HS-27A (cell line): ENCODE results near the gene AFAP1.
A peak's percentile ranks its signal among the peaks of the same experiment; 100 is the strongest.

ENCODE experiments used
- DNase-seq: peaks from one replicate; pipeline ENCODE4 v3.0.0-alpha.2; 2012; ENCODE audit warnings: low read depth, missing footprints

The AFAP1 gene

GRCh38 chr4:7819446-7819845, 120.2 kb downstream of the AFAP1 start:
- DNase-seq, result no peak

- no peak for DNase-seq
Measured at GRCh38 chr4:7818399-7818911, 121.2 kb downstream of the AFAP1 start.

GRCh38 chr4:7817877-7818398, 121.7 kb downstream of the AFAP1 start:
- DNase-seq, result no peak

- no peak for DNase-seq
Measured at GRCh38 chr4:7816771-7817170, 122.9 kb downstream of the AFAP1 start.

- no peak for DNase-seq
Measured at GRCh38 chr4:7815981-7816380, 123.7 kb downstream of the AFAP1 start.

- DNase-seq, result no peak
Measured at GRCh38 chr4:7815562-7815961, 124.1 kb downstream of the AFAP1 start.

- no peak for DNase-seq
Measured at GRCh38 chr4:7814451-7814850, 125.2 kb downstream of the AFAP1 start.

- DNase-seq, result no peak
Measured at GRCh38 chr4:7813674-7814073, 126.0 kb downstream of the AFAP1 start.

- DNase-seq, result no peak
Measured at GRCh38 chr4:7812921-7813320, 126.7 kb downstream of the AFAP1 start.

GRCh38 chr4:7812231-7812857, 127.3 kb downstream of the AFAP1 start:
- no peak for DNase-seq

GRCh38 chr4:7811536-7812191, 128.0 kb downstream of the AFAP1 start:
- DNase-seq, result no peak

GRCh38 chr4:7810783-7811535, 128.7 kb downstream of the AFAP1 start:
- no peak for DNase-seq

- DNase-seq, result peak; percentile 23
Measured at GRCh38 chr4:7808752-7809151, 130.9 kb downstream of the AFAP1 start.

GRCh38 chr4:7808181-7808580, 131.5 kb downstream of the AFAP1 start:
- no peak for DNase-seq

- DNase-seq, result no peak
Measured at GRCh38 chr4:7807351-7807921, 132.2 kb downstream of the AFAP1 start.

- DNase-seq, result no peak
Measured at GRCh38 chr4:7806338-7807090, 133.1 kb downstream of the AFAP1 start.

- peak; percentile 82 for DNase-seq
Measured at GRCh38 chr4:7805533-7806337, 133.9 kb downstream of the AFAP1 start.

- no peak for DNase-seq
Measured at GRCh38 chr4:7804756-7805385, 134.8 kb downstream of the AFAP1 start.

GRCh38 chr4:7803992-7804755, 135.5 kb downstream of the AFAP1 start:
- DNase-seq, result peak; percentile 34

- DNase-seq, result no peak
Measured at GRCh38 chr4:7803371-7803770, 136.3 kb downstream of the AFAP1 start.
